Left ventricle myocardium inferior (tissue), 1 donor: Measurements from ENCODE around the gene SPEF1. TPM values are rescaled to one million over a fixed set of nuclear protein-coding genes. Genes with fewer than 3 reads are reported as not detected.

Experiments
- DNase-seq: peaks from one replicate; pipeline ENCODE4 v3.0.0-alpha.2; 2020
- H3K27ac ChIP-seq: fragments of 200-600 bp; replicated peaks from 2 replicates; pipeline ENCODE4 v1.8.0; 2021
- H3K27me3 ChIP-seq: fragments of 200-600 bp; 2 replicates; pipeline ENCODE4 v1.8.0; 2021; ENCODE audit warnings: low read depth
- H3K36me3 ChIP-seq: fragments of 200-600 bp; 2 replicates; pipeline ENCODE4 v1.8.0; 2021
- H3K4me1 ChIP-seq: fragments of 200-600 bp; 2 replicates; pipeline ENCODE4 v1.8.0; 2021
- H3K4me3 ChIP-seq: fragments of 200-600 bp; 2 replicates; pipeline ENCODE4 v1.8.0; 2021; ENCODE audit warnings: mild to moderate bottlenecking, moderate library complexity
- H3K9me3 ChIP-seq: fragments of 200-600 bp; replicated peaks from 2 replicates; pipeline ENCODE4 v1.8.0; 2021
- CTCF ChIP-seq: fragments of 200-600 bp; IDR thresholded peaks from 2 replicates; pipeline ENCODE4 v1.8.0; 2021; ENCODE audit warnings: antibody characterized with exemption, mild to moderate bottlenecking, borderline replicate concordance
- intact Hi-C: fragments of 100-400 bp; cut with micrococcal nuclease; formaldehyde crosslinking; loops from one replicate; pipeline ENCODE4 v1.11.0; 2022
- total RNA-seq: library from RNA; stranded (reverse); fragmentation: NEBNext Ultra II Directional; extraction: Animal tissue kit (Norgen Biotek cat#: 25700); gene quantifications from one replicate; pipeline ENCODE4 v1.2.1, GENCODE V29; 2021
- donor health status: DM: no; HTN: yes; CAD: no; lungs with severe emphysema.

SPEF1 gene
- total RNA-seq, 1 donor from 2014 or later: 0.33 TPM

GRCh38 chr20:3812975-3813847, 32.0 kb upstream of the SPEF1 start:
- H3K4me3 ChIP-seq: no peak overlapping the region
- no peak for TF ChIP-seq CTCF

GRCh38 chr20:3812259-3812681, 31.0 kb upstream of the SPEF1 start:
- Histone ChIP-seq H3K36me3 (no peaks in the 10 kb centered on the region), H3K4me3 (peak overlapping the region; percentile 63), H3K27ac (peak overlapping the region; percentile 97), H3K4me1 (peaks cover 51% of the 10 kb centered on the region), H3K9me3 (no peaks in the 10 kb centered on the region), H3K27me3 (no peaks in the 10 kb centered on the region)
- DNase-seq: no peak
- no peak for TF ChIP-seq CTCF
- intact Hi-C loops: no loop called here

More at GRCh38 chr20:3812975-3813847, 32.0 kb upstream of the SPEF1 start:
- DNase-seq: no peak
- Histone ChIP-seq H3K4me1 (peaks cover 48% of the 10 kb centered on the region), H3K9me3 (no peaks in the 10 kb centered on the region), H3K27ac (peak overlapping the region; percentile 97), H3K36me3 (no peaks in the 10 kb centered on the region), H3K27me3 (no peaks in the 10 kb centered on the region)
- intact Hi-C loops: no loop called here

- Histone ChIP-seq H3K9me3 (no peaks in the 10 kb centered on the region), H3K27me3 (no peaks in the 10 kb centered on the region), H3K36me3 (no peaks in the 10 kb centered on the region), H3K4me3 (peak overlapping the region; percentile 63), H3K27ac (peak overlapping the region; percentile 97), H3K4me1 (peaks cover 57% of the 10 kb centered on the region)
- intact Hi-C loops: no loop called here
- DNase-seq: peak; percentile 99
- no peak for TF ChIP-seq CTCF
These were observed 30.4 kb upstream of the SPEF1 start for GRCh38 chr20:3811467-3812258.

- Histone ChIP-seq H3K36me3 (peaks cover 19% of the 10 kb centered on the region), H3K4me1 (peaks cover 67% of the 10 kb centered on the region), H3K4me3 (peak overlapping the region; percentile 46), H3K27me3 (no peaks in the 10 kb centered on the region), H3K9me3 (no peaks in the 10 kb centered on the region), H3K27ac (peak overlapping the region; percentile 97)
- no peak for TF ChIP-seq CTCF
- intact Hi-C loops: no loop called here
- no peak for DNase-seq
These were observed 27.3 kb upstream of the SPEF1 start for GRCh38 chr20:3808544-3808943.

GRCh38 chr20:3804781-3805180, 23.5 kb upstream of the SPEF1 start:
- intact Hi-C loops: no loop called here
- peaks cover 50% of the 10 kb centered on the region for H3K36me3 ChIP-seq
- no peaks in the 10 kb centered on the region for H3K27me3 ChIP-seq
- no peak for DNase-seq
- H3K9me3 ChIP-seq: no peaks in the 10 kb centered on the region
- no peak for TF ChIP-seq CTCF
- no peak overlapping the region for H3K4me3 ChIP-seq
- peaks cover 36% of the 10 kb centered on the region for H3K4me1 ChIP-seq
- peak overlapping the region; percentile 36 for H3K27ac ChIP-seq
